Brain microvascular endothelial cell (primary cell): Measurements from ENCODE around the gene APBB2.

ENCODE experiments used
- DNase-seq: peaks from one replicate; pipeline ENCODE4 v3.0.0-alpha.2; 2020
- H3K27ac ChIP-seq: fragments of 250-450 bp; sonication (Bioruptor Pico); 2 replicates; pipeline ENCODE4 v1.5.1; 2020; ENCODE audit warnings: mild to moderate bottlenecking, moderate library complexity
- H3K27me3 ChIP-seq: fragments of 250-450 bp; sonication (Bioruptor Pico); replicated peaks from 2 replicates; pipeline ENCODE4 v1.5.1; 2020; ENCODE audit warnings: mild to moderate bottlenecking
- H3K36me3 ChIP-seq: fragments of 250-450 bp; sonication (Bioruptor Pico); replicated peaks from 2 replicates; pipeline ENCODE4 v1.5.1; 2020; ENCODE audit warnings: mild to moderate bottlenecking
- H3K4me3 ChIP-seq: 2 replicates; pipeline ENCODE4 v1.5.1; 2011; ENCODE audit warnings: low read depth, mild to moderate bottlenecking, control low read depth, low read length, moderate library complexity
- CTCF ChIP-seq: IDR thresholded peaks from 2 replicates; pipeline ENCODE4 v1.5.1; 2011; ENCODE audit warnings: low read depth, mild to moderate bottlenecking, moderate library complexity, low read length, control low read depth, inconsistent platforms; ENCODE audit errors: missing control alignments
- in situ Hi-C: cut with HindIII; loops from 2 replicates; pipeline ENCODE4 v1.10.0; 2017; ENCODE audit warnings: low sequenced_read_pairs, low pct_ligation_motif_present

APBB2 gene

GRCh38 chr4:41199788-41200187 is 14.6 kb downstream of the APBB2 start:
- DNase-seq, result no peak
- Histone ChIP-seq H3K27me3 (no peaks in the 10 kb centered on the region), H3K27ac (no peak overlapping the region), H3K36me3 (peaks cover 5% of the 10 kb centered on the region), H3K4me3 (no peak overlapping the region)
- in situ Hi-C loops, result no loop called here
- no peak for TF ChIP-seq CTCF

- no peaks in the 10 kb centered on the region for H3K27me3 ChIP-seq
- no peak for DNase-seq
- in situ Hi-C loops, result no loop called here
- peaks cover 9% of the 10 kb centered on the region for H3K36me3 ChIP-seq
- no peak for TF ChIP-seq CTCF
- no peak overlapping the region for H3K27ac ChIP-seq
- H3K4me3 ChIP-seq, result no peak overlapping the region
Observed at GRCh38 chr4:41197996-41198395, 16.3 kb downstream of the APBB2 start.

GRCh38 chr4:41197495-41197894 is 16.8 kb downstream of the APBB2 start:
- no peak for TF ChIP-seq CTCF
- Histone ChIP-seq H3K4me3 (no peak overlapping the region), H3K27ac (no peak overlapping the region), H3K36me3 (peaks cover 9% of the 10 kb centered on the region), H3K27me3 (no peaks in the 10 kb centered on the region)
- in situ Hi-C loops, result no loop called here
- DNase-seq, result no peak

- DNase-seq, result no peak
- H3K27me3 ChIP-seq, result no peaks in the 10 kb centered on the region
- in situ Hi-C loops, result no loop called here
- H3K36me3 ChIP-seq, result peaks cover 9% of the 10 kb centered on the region
- no peak overlapping the region for H3K27ac ChIP-seq
- no peak for TF ChIP-seq CTCF
- H3K4me3 ChIP-seq, result no peak overlapping the region
Observed at GRCh38 chr4:41196633-41197332, 17.6 kb downstream of the APBB2 start.

GRCh38 chr4:41192136-41192535 is 22.2 kb downstream of the APBB2 start:
- no peak overlapping the region for H3K27ac ChIP-seq
- no peaks in the 10 kb centered on the region for H3K27me3 ChIP-seq
- in situ Hi-C loops, result no loop called here
- no peak overlapping the region for H3K4me3 ChIP-seq
- peaks cover 11% of the 10 kb centered on the region for H3K36me3 ChIP-seq
- no peak for TF ChIP-seq CTCF
- DNase-seq, result no peak

GRCh38 chr4:41189666-41190065 is 24.7 kb downstream of the APBB2 start:
- no peak for DNase-seq
- no peak for TF ChIP-seq CTCF
- in situ Hi-C loops, result no loop called here
- Histone ChIP-seq H3K4me3 (no peak overlapping the region), H3K36me3 (peaks cover 11% of the 10 kb centered on the region), H3K27me3 (no peaks in the 10 kb centered on the region), H3K27ac (peak overlapping the region; percentile 15)
